ENCODE data around the gene IRAK1BP1. TPM values are rescaled to one million over a fixed set of nuclear protein-coding genes. Genes with fewer than 3 reads are reported as not detected.

IRAK1BP1 gene
- total RNA-seq, 1 experiment from 2014 or later: 2.2 TPM

GRCh38 chr6:78947962-78948361, 80.6 kb downstream of the IRAK1BP1 start:
- CTCF ChIA-PET: no interaction called here
- Histone ChIP-seq H3K27ac (ENCODE audit: low read length) (no peak overlapping the region), H3K4me3 (ENCODE audit: low read depth in 2 of 2, low read length in 2 of 2) (no peak overlapping the region), H3K36me3 (ENCODE audit: control insufficient read depth, insufficient read depth, low read length) (peaks cover 36% of the 10 kb centered on the region), H3K4me1 (ENCODE audit: control insufficient read depth, insufficient read depth, low read length) (no peaks in the 10 kb centered on the region), H3K9me3 (ENCODE audit: control insufficient read depth, insufficient read depth, low read depth, low read length) (peaks cover 11% of the 10 kb centered on the region; the same call in 1 of the 2 replicates), H3K27me3 (ENCODE audit: control insufficient read depth, insufficient read depth, low read length) (no peaks in the 10 kb centered on the region)
- TF ChIP-seq CTCF (IDR thresholded peaks at IDR 0.05): no peak
- no peak for TF ChIP-seq SIN3A (IDR thresholded peaks at IDR 0.05; ENCODE audit: borderline replicate concordance, insufficient read depth, low read depth, low read length)
- no peak for TF ChIP-seq TCF7L2 (IDR thresholded peaks at IDR 0.05; ENCODE audit: low read depth, low read length)
- no peak for TF ChIP-seq REST (IDR thresholded peaks at IDR 0.05; ENCODE audit: insufficient read depth in 1 of 2, low read depth in 2 of 2, low read length in 1 of 2)
- no peak for TF ChIP-seq POLR2AphosphoS5 (IDR thresholded peaks at IDR 0.05; ENCODE audit: low read depth, low read length)
- intact Hi-C loops (cut with micrococcal nuclease; ENCODE audit: unreplicated experiment) (no loop called here), in situ Hi-C loops (cut with HindIII; ENCODE audit: low pct_unique_long_range_greater_than_20kb, low sequenced_read_pairs) (no loop called here)
- no TSS peak for BruUV-seq (replicated peaks)
- no peak for DNase-seq (ENCODE audit: low read depth, low spot score)
- no peak for ATAC-seq
- POLR2A ChIA-PET: no interaction called here

- Histone ChIP-seq H3K36me3 (ENCODE audit: control insufficient read depth, insufficient read depth, low read length) (peaks cover 37% of the 10 kb centered on the region), H3K27me3 (ENCODE audit: control insufficient read depth, insufficient read depth, low read length) (no peaks in the 10 kb centered on the region), H3K27ac (ENCODE audit: low read length) (no peak overlapping the region), H3K4me3 (ENCODE audit: low read depth in 2 of 2, low read length in 2 of 2) (no peak overlapping the region), H3K4me1 (ENCODE audit: control insufficient read depth, insufficient read depth, low read length) (no peaks in the 10 kb centered on the region), H3K9me3 (ENCODE audit: control insufficient read depth, insufficient read depth, low read depth, low read length) (peaks cover 11% of the 10 kb centered on the region; the same call in 1 of the 2 replicates)
- ATAC-seq (no peak), DNase-seq (ENCODE audit: low read depth, low spot score) (no peak)
- TF ChIP-seq POLR2AphosphoS5 (IDR thresholded peaks at IDR 0.05; ENCODE audit: low read depth, low read length): no peak
- no peak for TF ChIP-seq CTCF (IDR thresholded peaks at IDR 0.05)
- TF ChIP-seq SIN3A (IDR thresholded peaks at IDR 0.05; ENCODE audit: borderline replicate concordance, insufficient read depth, low read depth, low read length): no peak
- no peak for TF ChIP-seq TCF7L2 (IDR thresholded peaks at IDR 0.05; ENCODE audit: low read depth, low read length)
- TF ChIP-seq REST (IDR thresholded peaks at IDR 0.05; ENCODE audit: insufficient read depth in 1 of 2, low read depth in 2 of 2, low read length in 1 of 2): no peak
- in situ Hi-C loops (cut with HindIII; ENCODE audit: low pct_unique_long_range_greater_than_20kb, low sequenced_read_pairs): no loop called here
- CTCF ChIA-PET: no interaction called here
- intact Hi-C loops (cut with micrococcal nuclease; ENCODE audit: unreplicated experiment): no loop called here
- POLR2A ChIA-PET: no interaction called here
- BruUV-seq (replicated peaks): no TSS peak
Measured at GRCh38 chr6:78948785-78949184, 81.4 kb downstream of the IRAK1BP1 start.
